Activated CD4-positive, alpha-beta T cell treated with anti-CD3 and anti-CD28 coated beads, Interleukin-2, amount 50 U/mL, for 48 hours (primary cell): ENCODE data around the gene CIT.
A peak's percentile ranks its signal among the peaks of the same experiment; 100 is the strongest.
"Not testable (repeated sequence)": the region's sequence is repeated elsewhere in the genome, so short reads cannot be mapped to it uniquely, and the experiment has no call there.

Experiments
- DNase-seq, 2 experiments: peaks; one replicate each; pipeline ENCODE4 v3.0.0-alpha.2; 2020

The CIT gene

GRCh38 chr12:119876761-119877638, at the start of gene CIT:
TSS of gene CIT (minus strand) at chr12:119877320. CDS start at chr12:119876168, 1,152 bp downstream.
- peak; percentile 91 to 92 for DNase-seq

- DNase-seq = no peak
Observed at GRCh38 chr12:119925269-119925668, 48.1 kb upstream of the CIT start.

- no peak for DNase-seq
Observed at GRCh38 chr12:119920064-119920463, 42.9 kb upstream of the CIT start.

GRCh38 chr12:119915894-119916510, 38.9 kb upstream of the CIT start:
- no peak for DNase-seq

GRCh38 chr12:119914666-119915065, 37.5 kb upstream of the CIT start:
- DNase-seq = no peak

- no peak for DNase-seq
Observed at GRCh38 chr12:119913536-119914330, 36.6 kb upstream of the CIT start.

- DNase-seq = no peak
Observed at GRCh38 chr12:119911182-119911581, 34.1 kb upstream of the CIT start.

GRCh38 chr12:119910586-119910985, 33.5 kb upstream of the CIT start:
- DNase-seq = no peak

GRCh38 chr12:119902084-119902509, 25.0 kb upstream of the CIT start:
- DNase-seq = peak; percentile 76 to 85

GRCh38 chr12:119901670-119902069, 24.6 kb upstream of the CIT start:
- DNase-seq = no peak

GRCh38 chr12:119894916-119895315, 17.8 kb upstream of the CIT start:
- DNase-seq = no peak

- not testable (repeated sequence) for DNase-seq
Observed at GRCh38 chr12:119892611-119893010, 15.5 kb upstream of the CIT start.

GRCh38 chr12:119885549-119885948, 8.4 kb upstream of the CIT start:
- DNase-seq = no peak

- DNase-seq = not testable (repeated sequence)
Observed at GRCh38 chr12:119883791-119884190, 6.7 kb upstream of the CIT start.

GRCh38 chr12:119883237-119883636, 6.1 kb upstream of the CIT start:
- no peak for DNase-seq

- DNase-seq = no peak
Observed at GRCh38 chr12:119877639-119877948, 474 bp upstream of the CIT start.

- DNase-seq = no peak
Observed at GRCh38 chr12:119870457-119870856, 6.7 kb downstream of the CIT start.

GRCh38 chr12:119869720-119870119, 7.4 kb downstream of the CIT start:
- DNase-seq = no peak

- DNase-seq = no peak
Observed at GRCh38 chr12:119868992-119869391, 8.1 kb downstream of the CIT start.

GRCh38 chr12:119864591-119864990, 12.5 kb downstream of the CIT start:
- no peak for DNase-seq

- no peak for DNase-seq
Observed at GRCh38 chr12:119859241-119859640, 17.9 kb downstream of the CIT start.

- no peak for DNase-seq
Observed at GRCh38 chr12:119857041-119857591, 20.0 kb downstream of the CIT start.

- no peak for DNase-seq
Observed at GRCh38 chr12:119850330-119850729, 26.8 kb downstream of the CIT start.
